ENCODE results near the gene SH3BP1. TPM values are rescaled to one million over a fixed set of nuclear protein-coding genes. Genes with fewer than 3 reads are reported as not detected.

Gene SH3BP1
- polyA plus RNA-seq, 1 donor from 2014 or later, result 0.63 TPM

- Histone ChIP-seq H3K79me2 (replicated peaks; ENCODE audit: insufficient read depth, low read length) (peaks cover under 1% of the 10 kb centered on the region), H3K9me3 (ENCODE audit: low read length) (no peaks in the 10 kb centered on the region), H3K27ac (ENCODE audit: low read length) (no peak overlapping the region), H3F3A (ENCODE audit: insufficient read depth, low read length, poor library complexity, severe bottlenecking) (no peaks in the 10 kb centered on the region), H3K36me3 (ENCODE audit: insufficient read depth, low read length) (no peaks in the 10 kb centered on the region), H2AFZ (ENCODE audit: low read depth, low read length) (no peak overlapping the region), H3K27me3 (ENCODE audit: insufficient read depth, low read depth, low read length) (no peaks in the 10 kb centered on the region), H3K9ac (ENCODE audit: low read length) (no peak overlapping the region), H3K9me2 (ENCODE audit: insufficient read depth, low read length) (no peaks in the 10 kb centered on the region), H4K20me1 (ENCODE audit: insufficient read depth) (no peaks in the 10 kb centered on the region), H3K4me3 (ENCODE audit: low read length) (no peak overlapping the region), H3K4me2 (ENCODE audit: low read length) (no peak overlapping the region)
- TF ChIP-seq EZH2 (IDR thresholded peaks at IDR 0.05; ENCODE audit: borderline replicate concordance, insufficient read depth, low read length, poor library complexity, severe bottlenecking) (no peak), SMC3 (conservative IDR thresholded peaks at IDR 0.05; ENCODE audit: poor library complexity) (no peak), CTCF (IDR thresholded peaks at IDR 0.05; ENCODE audit: poor library complexity, severe bottlenecking) (no peak), RAD21 (conservative IDR thresholded peaks at IDR 0.05) (no peak), POLR2AphosphoS5 (IDR thresholded peaks at IDR 0.05) (no peak), EP300 (conservative IDR thresholded peaks at IDR 0.05; ENCODE audit: poor library complexity, severe bottlenecking) (no peak), TAF1 (IDR thresholded peaks at IDR 0.05; ENCODE audit: low read depth) (no peak), MXI1 (conservative IDR thresholded peaks at IDR 0.05; ENCODE audit: poor library complexity, severe bottlenecking) (no peak), REST (IDR thresholded peaks at IDR 0.05; ENCODE audit: borderline replicate concordance) (no peak)
Measured at GRCh38 chr22:37669586-37669985, 30.1 kb downstream of the SH3BP1 start.

DNA sequence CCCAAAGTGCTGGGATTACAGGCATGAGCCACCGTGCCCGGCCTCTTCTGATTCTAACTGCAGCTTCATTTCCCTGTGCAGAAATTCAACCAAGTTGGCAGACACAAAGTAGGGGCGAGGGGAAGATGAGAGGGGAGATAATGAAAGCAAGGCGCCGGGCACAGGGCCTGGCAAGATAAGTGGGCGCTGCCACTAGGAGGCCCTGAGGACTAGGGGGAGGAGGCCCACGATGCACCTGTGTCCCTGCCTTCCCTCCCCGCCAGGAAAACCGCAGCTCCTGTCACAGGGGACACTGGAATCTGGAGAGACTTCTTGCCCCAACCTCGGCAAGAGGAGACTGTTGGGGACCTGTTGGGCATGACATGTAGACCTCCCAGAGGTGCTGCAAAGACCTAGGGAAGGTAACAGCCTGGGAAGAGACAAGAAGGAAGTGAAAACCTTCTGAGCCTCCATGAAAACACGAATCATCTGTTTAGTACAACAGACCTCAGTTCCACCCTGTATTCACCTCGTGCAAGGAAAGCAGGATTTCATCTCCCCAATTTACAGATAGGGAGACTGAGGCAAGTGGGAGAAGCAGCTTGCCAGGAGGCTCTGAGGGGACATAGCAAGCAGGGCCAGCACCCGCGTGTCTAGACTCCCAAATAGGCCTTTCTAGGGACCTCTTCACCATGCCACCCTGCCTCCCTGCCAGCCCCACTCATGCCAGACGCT is 32.9 kb downstream of the SH3BP1 start:
- Histone ChIP-seq H3F3A (ENCODE audit: insufficient read depth, low read length, poor library complexity, severe bottlenecking) (no peaks in the 10 kb centered on the region), H4K20me1 (ENCODE audit: insufficient read depth) (no peaks in the 10 kb centered on the region), H3K9me3 (ENCODE audit: low read length) (no peaks in the 10 kb centered on the region), H2AFZ (ENCODE audit: low read depth, low read length) (no peak overlapping the region), H3K4me2 (ENCODE audit: low read length) (no peak overlapping the region), H3K4me3 (ENCODE audit: low read length) (no peak overlapping the region), H3K27me3 (ENCODE audit: insufficient read depth, low read depth, low read length) (no peaks in the 10 kb centered on the region), H3K9me2 (ENCODE audit: insufficient read depth, low read length) (no peaks in the 10 kb centered on the region), H3K9ac (ENCODE audit: low read length) (no peak overlapping the region), H3K27ac (ENCODE audit: low read length) (no peak overlapping the region), H3K79me2 (replicated peaks; ENCODE audit: insufficient read depth, low read length) (no peaks in the 10 kb centered on the region), H3K36me3 (ENCODE audit: insufficient read depth, low read length) (no peaks in the 10 kb centered on the region)
- TF ChIP-seq CTCF (IDR thresholded peaks at IDR 0.05; ENCODE audit: poor library complexity, severe bottlenecking), result no peak
- no peak for TF ChIP-seq EZH2 (IDR thresholded peaks at IDR 0.05; ENCODE audit: borderline replicate concordance, insufficient read depth, low read length, poor library complexity, severe bottlenecking)
- TF ChIP-seq REST (IDR thresholded peaks at IDR 0.05; ENCODE audit: borderline replicate concordance), result no peak
- TF ChIP-seq EP300 (conservative IDR thresholded peaks at IDR 0.05; ENCODE audit: poor library complexity, severe bottlenecking), result no peak
- no peak for TF ChIP-seq POLR2AphosphoS5 (IDR thresholded peaks at IDR 0.05)

Data from neural cell (in vitro differentiated cells).